Stimulated activated naive CD8-positive, alpha-beta T cell treated with anti-CD3 and anti-CD28 coated beads, Interleukin-15, Interleukin-2, amounts not matched to agents 100 U/mL and 50 U/mL, for 24 hours (primary cell): Measurements from ENCODE around the gene DAP3.

ENCODE experiments used
- ATAC-seq: fragments of 150-1000 bp; cut with Tn5 transposase; one replicate; pipeline ENCODE4 v1.10.0; 2021
- DNase-seq: peaks from one replicate; pipeline ENCODE4 v3.0.0; 2021

Gene DAP3

GRCh38 chr1:155773221-155773620 is 84.3 kb downstream of the DAP3 start:
- DNase-seq (no peak), ATAC-seq (no peak)

GRCh38 chr1:155776414-155776813 is 87.5 kb downstream of the DAP3 start:
- ATAC-seq = no peak
- DNase-seq = no peak

GRCh38 chr1:155777582-155777981 is 88.7 kb downstream of the DAP3 start:
- no peak for ATAC-seq
- no peak for DNase-seq
